GM12878 (cell line): Measurements from ENCODE around the gene ARMH1.
"Not testable (repeated sequence)": the region's sequence is repeated elsewhere in the genome, so short reads cannot be mapped to it uniquely, and the experiment has no call there.

ENCODE experiments used
- EZH2 ChIP-seq: IDR thresholded peaks from 2 replicates; pipeline ENCODE4 v1.6.1; 2012; ENCODE audit warnings: low read depth, mild to moderate bottlenecking, control low read depth, inconsistent platforms, low read length, borderline replicate concordance; ENCODE audit not compliant: control insufficient read depth
- MYC ChIP-seq: IDR thresholded peaks from 2 replicates; pipeline ENCODE4 v1.6.1; 2011; ENCODE audit warnings: mild to moderate bottlenecking, low read length, moderate library complexity, inconsistent platforms; ENCODE audit not compliant: insufficient read depth, insufficient replicate concordance, insufficient read length, severe bottlenecking
- POLR2AphosphoS5 ChIP-seq: IDR thresholded peaks from 2 replicates; pipeline ENCODE4 v1.6.1; 2011; ENCODE audit warnings: mild to moderate bottlenecking, low read length, inconsistent platforms
- RCOR1 ChIP-seq: conservative IDR thresholded peaks from 2 replicates; pipeline ENCODE4 v1.6.1; 2012; ENCODE audit warnings: low read depth, low read length, improper control_type of control experiment
- SMC3 ChIP-seq: IDR thresholded peaks from 2 replicates; pipeline ENCODE4 v1.6.1; 2011; ENCODE audit warnings: low read length, improper control_type of control experiment, borderline replicate concordance
- TF ChIP-seq, protein P1 (sequence below), 3 experiments: IDR thresholded peaks in 2 of 3; conservative IDR thresholded peaks in 1 of 3; 2 replicates each; pipeline ENCODE4 v1.5.1; 2011; ENCODE audit warnings: low read depth in 3 of 3, low read length in 3 of 3, mild to moderate bottlenecking in 3 of 3, control low read depth in 2 of 3, moderate library complexity in 2 of 3, inconsistent platforms in 1 of 3, mixed read lengths in 1 of 3; ENCODE audit not compliant: control insufficient read depth in 2 of 3, insufficient read depth in 1 of 3; ENCODE audit errors: extremely low read depth in 1 of 3

GRCh38 chr1:44699375-44699774 is 24.9 kb downstream of the ARMH1 start:
- TF ChIP-seq, protein P1, sequence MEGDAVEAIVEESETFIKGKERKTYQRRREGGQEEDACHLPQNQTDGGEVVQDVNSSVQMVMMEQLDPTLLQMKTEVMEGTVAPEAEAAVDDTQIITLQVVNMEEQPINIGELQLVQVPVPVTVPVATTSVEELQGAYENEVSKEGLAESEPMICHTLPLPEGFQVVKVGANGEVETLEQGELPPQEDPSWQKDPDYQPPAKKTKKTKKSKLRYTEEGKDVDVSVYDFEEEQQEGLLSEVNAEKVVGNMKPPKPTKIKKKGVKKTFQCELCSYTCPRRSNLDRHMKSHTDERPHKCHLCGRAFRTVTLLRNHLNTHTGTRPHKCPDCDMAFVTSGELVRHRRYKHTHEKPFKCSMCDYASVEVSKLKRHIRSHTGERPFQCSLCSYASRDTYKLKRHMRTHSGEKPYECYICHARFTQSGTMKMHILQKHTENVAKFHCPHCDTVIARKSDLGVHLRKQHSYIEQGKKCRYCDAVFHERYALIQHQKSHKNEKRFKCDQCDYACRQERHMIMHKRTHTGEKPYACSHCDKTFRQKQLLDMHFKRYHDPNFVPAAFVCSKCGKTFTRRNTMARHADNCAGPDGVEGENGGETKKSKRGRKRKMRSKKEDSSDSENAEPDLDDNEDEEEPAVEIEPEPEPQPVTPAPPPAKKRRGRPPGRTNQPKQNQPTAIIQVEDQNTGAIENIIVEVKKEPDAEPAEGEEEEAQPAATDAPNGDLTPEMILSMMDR (IDR thresholded peaks at IDR 0.05 in 2 of 3, conservative IDR thresholded peaks at IDR 0.05 in 1 of 3; ENCODE audit: control insufficient read depth in 2 of 3, extremely low read depth in 1 of 3, insufficient read depth in 1 of 3, low read depth in 3 of 3, low read length in 3 of 3): not testable (repeated sequence)
- not testable (repeated sequence) for TF ChIP-seq POLR2AphosphoS5, SMC3, MYC, RCOR1, EZH2
